Measurements from ENCODE around the gene HOXC9.

DNA sequence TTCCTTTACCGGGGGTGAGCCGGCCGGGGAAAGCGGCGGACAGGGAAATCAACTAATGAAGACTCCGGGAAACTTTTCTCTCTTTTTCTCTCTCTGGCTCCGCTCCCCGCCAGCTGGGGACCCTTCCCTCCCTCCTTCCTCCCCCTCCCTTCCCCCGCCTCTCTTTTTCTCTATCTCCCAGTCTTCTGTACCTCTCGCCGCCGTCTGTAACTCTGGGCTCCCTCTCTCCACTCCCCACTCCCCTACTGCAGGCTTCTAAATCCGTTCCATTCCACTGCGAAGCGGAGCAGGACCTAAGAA, 33.9 kb upstream of the HOXC9 start:
- TF ChIP-seq USF2 (CRISPR knock-in tag; IDR thresholded peaks at IDR 0.05): no peak
- TF ChIP-seq CTCF (IDR thresholded peaks at IDR 0.05): no peak
- no peak for TF ChIP-seq ZNF232 (CRISPR knock-in tag; IDR thresholded peaks at IDR 0.05)
- no peak for TF ChIP-seq SP1 (CRISPR knock-in tag; conservative IDR thresholded peaks at IDR 0.05)
- TF ChIP-seq, protein P1, sequence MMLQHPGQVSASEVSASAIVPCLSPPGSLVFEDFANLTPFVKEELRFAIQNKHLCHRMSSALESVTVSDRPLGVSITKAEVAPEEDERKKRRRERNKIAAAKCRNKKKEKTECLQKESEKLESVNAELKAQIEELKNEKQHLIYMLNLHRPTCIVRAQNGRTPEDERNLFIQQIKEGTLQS (CRISPR knock-in tag; conservative IDR thresholded peaks at IDR 0.05): no peak
- TF ChIP-seq, protein P2, sequence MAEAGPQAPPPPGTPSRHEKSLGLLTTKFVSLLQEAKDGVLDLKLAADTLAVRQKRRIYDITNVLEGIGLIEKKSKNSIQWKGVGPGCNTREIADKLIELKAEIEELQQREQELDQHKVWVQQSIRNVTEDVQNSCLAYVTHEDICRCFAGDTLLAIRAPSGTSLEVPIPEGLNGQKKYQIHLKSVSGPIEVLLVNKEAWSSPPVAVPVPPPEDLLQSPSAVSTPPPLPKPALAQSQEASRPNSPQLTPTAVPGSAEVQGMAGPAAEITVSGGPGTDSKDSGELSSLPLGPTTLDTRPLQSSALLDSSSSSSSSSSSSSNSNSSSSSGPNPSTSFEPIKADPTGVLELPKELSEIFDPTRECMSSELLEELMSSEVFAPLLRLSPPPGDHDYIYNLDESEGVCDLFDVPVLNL (CRISPR knock-in tag; IDR thresholded peaks at IDR 0.05; ENCODE audit: borderline replicate concordance, low read depth): no peak
- TF ChIP-seq, protein P3, sequence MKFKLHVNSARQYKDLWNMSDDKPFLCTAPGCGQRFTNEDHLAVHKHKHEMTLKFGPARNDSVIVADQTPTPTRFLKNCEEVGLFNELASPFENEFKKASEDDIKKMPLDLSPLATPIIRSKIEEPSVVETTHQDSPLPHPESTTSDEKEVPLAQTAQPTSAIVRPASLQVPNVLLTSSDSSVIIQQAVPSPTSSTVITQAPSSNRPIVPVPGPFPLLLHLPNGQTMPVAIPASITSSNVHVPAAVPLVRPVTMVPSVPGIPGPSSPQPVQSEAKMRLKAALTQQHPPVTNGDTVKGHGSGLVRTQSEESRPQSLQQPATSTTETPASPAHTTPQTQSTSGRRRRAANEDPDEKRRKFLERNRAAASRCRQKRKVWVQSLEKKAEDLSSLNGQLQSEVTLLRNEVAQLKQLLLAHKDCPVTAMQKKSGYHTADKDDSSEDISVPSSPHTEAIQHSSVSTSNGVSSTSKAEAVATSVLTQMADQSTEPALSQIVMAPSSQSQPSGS (CRISPR knock-in tag; IDR thresholded peaks at IDR 0.05; ENCODE audit: borderline replicate concordance, low read depth): no peak

Data from WTC11 (cell line).